Endothelial cell of umbilical vein (primary cell): ENCODE measurements around the gene TSPAN18. TPM values are rescaled to one million over a fixed set of nuclear protein-coding genes. Genes with fewer than 3 reads are reported as not detected.

ENCODE experiments used
- BruUV-seq: library from RNA; stranded (reverse); fragments of 400-500 nt; replicated peaks from 2 replicates; lab custom pipeline; 2021; lab: Mats Ljungman, UMichigan
- CTCF ChIA-PET: fragments of 300-600, 350-600 bp; sonication (Branson Sonifier 250); formaldehyde crosslinking; loops from one replicate; lab custom pipeline; 2021; ENCODE audit warnings: antibody characterized with exemption, inconsistent platforms; lab: Charles Lee
- POLR2A ChIA-PET: fragments of 300-600, 350-600 bp; sonication (Branson Sonifier 250); formaldehyde crosslinking; loops from one replicate; lab custom pipeline; 2021; ENCODE audit warnings: antibody characterized with exemption, inconsistent platforms; lab: Charles Lee
- DNase-seq: peaks from one replicate; pipeline ENCODE4 v3.0.0-alpha.2; 2011; ENCODE audit warnings: low read depth, low spot score
- FAIRE-seq: peaks from 2 replicates; lab custom pipeline; 2011; peaks lifted over from hg19 to GRCh38; lab: Jason Lieb, UNC
- H2AFZ ChIP-seq: 2 replicates; pipeline ENCODE4 v1.6.0; 2012; ENCODE audit warnings: low read depth, low read length, control low read depth, inconsistent platforms
- H3K27ac ChIP-seq: 2 replicates; pipeline ENCODE4 v1.5.1; 2011; ENCODE audit warnings: low read depth, mild to moderate bottlenecking, control low read depth, low read length, moderate library complexity; ENCODE audit not compliant: insufficient read depth
- H3K27me3 ChIP-seq, 2 experiments: 2 replicates each; pipeline versions ENCODE4 v1.6.0 to v1.6.1; 2011; ENCODE audit warnings: low read length in 2 of 2, mixed read lengths in 1 of 2; ENCODE audit not compliant: control insufficient read depth in 2 of 2, insufficient read depth in 2 of 2
- H3K36me3 ChIP-seq, 2 experiments: 2 replicates in 1 of 2; 3 replicates in 1 of 2; pipeline ENCODE4 v1.5.1; 2011; ENCODE audit warnings: low read length in 2 of 2, mild to moderate bottlenecking in 1 of 2, moderate library complexity in 1 of 2; ENCODE audit not compliant: control insufficient read depth in 2 of 2, insufficient read depth in 2 of 2; ENCODE audit errors: extremely low read depth in 1 of 2
- H3K4me1 ChIP-seq: 3 replicates; pipeline ENCODE4 v1.5.1; 2011; ENCODE audit warnings: mild to moderate bottlenecking, low read length; ENCODE audit not compliant: control insufficient read depth, insufficient read depth; ENCODE audit errors: extremely low read depth
- H3K4me2 ChIP-seq: 2 replicates; pipeline ENCODE4 v1.6.1; 2011; ENCODE audit warnings: low read length, control low read depth, mixed read lengths; ENCODE audit not compliant: insufficient read depth
- H3K4me3 ChIP-seq, 3 experiments: fragments of 200-600 bp in 1 of 3; sonication (generic), shearing (Covaris generic) in 1 of 3; replicated peaks in 1 of 3; 2 replicates each; pipeline ENCODE4 v1.5.1; 2011 to 2016; ENCODE audit warnings: control low read depth in 3 of 3, low read length in 3 of 3, mild to moderate bottlenecking in 2 of 3, inconsistent platforms in 1 of 3, low read depth in 1 of 3, moderate library complexity in 1 of 3; ENCODE audit not compliant: insufficient read depth in 1 of 3
- H3K79me2 ChIP-seq: 2 replicates; pipeline ENCODE4 v1.6.0; 2012; ENCODE audit warnings: low read length, inconsistent platforms; ENCODE audit not compliant: control insufficient read depth, insufficient read depth
- H3K9ac ChIP-seq: replicated peaks from 2 replicates; pipeline ENCODE3; 2011; ENCODE audit warnings: low read length, control low read depth; ENCODE audit not compliant: insufficient read depth; ENCODE audit errors: extremely low read depth
- H3K9me1 ChIP-seq: replicated peaks from 3 replicates; pipeline ENCODE4 v1.6.0; 2011; ENCODE audit warnings: mild to moderate bottlenecking, low read length; ENCODE audit not compliant: control insufficient read depth, insufficient read depth; ENCODE audit errors: extremely low read depth
- H3K9me3 ChIP-seq: replicated peaks from 2 replicates; pipeline ENCODE4 v1.5.1; 2012; ENCODE audit warnings: low read length, inconsistent platforms; ENCODE audit not compliant: control insufficient read depth, insufficient read depth
- H4K20me1 ChIP-seq: replicated peaks from 2 replicates; pipeline ENCODE3; 2011; ENCODE audit warnings: mild to moderate bottlenecking, low read length; ENCODE audit not compliant: control insufficient read depth, insufficient read depth; ENCODE audit errors: extremely low read depth
- CTCF ChIP-seq, 2 donors: IDR thresholded peaks; 1 replicate in 1 of 2; 2 replicates in 1 of 2; pipeline ENCODE4 v1.5.1; 2011; ENCODE audit warnings: low read length in 2 of 2, mild to moderate bottlenecking in 2 of 2, moderate library complexity in 2 of 2, control low read depth in 1 of 2, inconsistent platforms in 1 of 2, low read depth in 1 of 2; ENCODE audit not compliant: insufficient read depth in 1 of 2; ENCODE audit errors: extremely low read depth in 1 of 2
- EZH2 ChIP-seq: IDR thresholded peaks from 2 replicates; pipeline ENCODE4 v1.6.1; 2012; ENCODE audit warnings: borderline replicate concordance, low read depth, mild to moderate bottlenecking, moderate library complexity, low read length, inconsistent platforms; ENCODE audit not compliant: severe bottlenecking
- FOS ChIP-seq: IDR thresholded peaks from 2 replicates; pipeline ENCODE4 v1.6.1; 2011; ENCODE audit warnings: mild to moderate bottlenecking, low read length, moderate library complexity, borderline replicate concordance; ENCODE audit not compliant: insufficient read depth
- GATA2 ChIP-seq: IDR thresholded peaks from 2 replicates; pipeline ENCODE4 v1.7.0; 2011; ENCODE audit warnings: low read depth, mild to moderate bottlenecking, moderate library complexity, mixed read lengths, low read length; ENCODE audit not compliant: insufficient read length, insufficient read depth
- JUN ChIP-seq: IDR thresholded peaks from 2 replicates; pipeline ENCODE4 v1.6.1; 2011; ENCODE audit warnings: borderline replicate concordance, low read depth; ENCODE audit not compliant: insufficient read length, insufficient read depth
- MYC ChIP-seq: IDR thresholded peaks from one replicate; pipeline ENCODE4 v1.6.1; 2011; ENCODE audit warnings: mild to moderate bottlenecking, low read depth, low read length
- POLR2A ChIP-seq: IDR thresholded peaks from 2 replicates; pipeline ENCODE4 v1.6.1; 2012; ENCODE audit warnings: low read depth, mild to moderate bottlenecking, control low read depth, low read length
- POLR2AphosphoS5 ChIP-seq: IDR thresholded peaks from 2 replicates; pipeline ENCODE4 v1.6.1; 2012; ENCODE audit warnings: low read depth, mild to moderate bottlenecking, control low read depth, low read length, moderate library complexity; ENCODE audit not compliant: insufficient read depth
- dilution Hi-C: fragments of 300-500 bp; cut with MboI; formaldehyde crosslinking; loops from one replicate; pipeline ENCODE4 v1.15.0; 2019; ENCODE audit warnings: low sequenced_read_pairs; ENCODE audit not compliant: extremely low pct_ligation_motif_present
- intact Hi-C: fragments of 100-400 bp; cut with micrococcal nuclease; formaldehyde crosslinking; loops from one replicate; pipeline ENCODE4 v1.10.0; 2022
- polyA plus RNA-seq, 4 experiments: library from polyadenylated mRNA; depleted of rRNA in 3 of 4; stranded (reverse) in 3 of 4; unstranded in 1 of 4; fragments of >200 nt; gene quantifications; 2 replicates each; pipeline versions ENCODE4 v1.2.1 to v1.2.3, GENCODE V29; 2011 to 2012; ENCODE audit warnings: missing spikeins in 1 of 4
- total RNA-seq: library from RNA; stranded (reverse); gene quantifications from 2 replicates; pipeline ENCODE4 v1.2.3, GENCODE V29; 2021
- TF ChIP-seq, protein P1 (sequence below): IDR thresholded peaks from 2 replicates; pipeline ENCODE4 v1.6.1; 2011; ENCODE audit not compliant: insufficient read depth, insufficient read length

Gene TSPAN18
- total and polyA plus RNA-seq, 2 donors (not counting 3 experiments of a cell fraction or from before 2014, with no cell fraction given) = 32.2 to 118 TPM

- Histone ChIP-seq H3K4me3 (no peak overlapping the region), H3K27me3 (no peaks in the 10 kb centered on the region), H3K36me3 (no peaks in the 10 kb centered on the region), H2AFZ (no peak overlapping the region), H3K4me2 (no peak overlapping the region), H4K20me1 (no peaks in the 10 kb centered on the region), H3K79me2 (no peaks in the 10 kb centered on the region), H3K4me1 (peaks cover 12% of the 10 kb centered on the region), H3K9me1 (no peaks in the 10 kb centered on the region), H3K27ac (no peak overlapping the region), H3K9ac (no peak overlapping the region), H3K9me3 (no peaks in the 10 kb centered on the region)
- intact Hi-C loops (no loop called here), dilution Hi-C loops (no loop called here)
- TF ChIP-seq POLR2A (no peak), EZH2 (no peak), CTCF (IDR thresholded peaks at IDR 0.05; ENCODE audit: extremely low read depth in 1 of 2, insufficient read depth in 1 of 2, low read depth in 1 of 2, low read length in 2 of 2) (no peak), GATA2 (no peak), MYC (no peak), FOS (no peak), JUN (no peak), POLR2AphosphoS5 (no peak)
- TF ChIP-seq, protein P1, sequence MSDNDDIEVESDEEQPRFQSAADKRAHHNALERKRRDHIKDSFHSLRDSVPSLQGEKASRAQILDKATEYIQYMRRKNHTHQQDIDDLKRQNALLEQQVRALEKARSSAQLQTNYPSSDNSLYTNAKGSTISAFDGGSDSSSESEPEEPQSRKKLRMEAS = no peak
- POLR2A ChIA-PET = no interaction called here
- DNase-seq = no peak
- CTCF ChIA-PET = no interaction called here
- no peak for FAIRE-seq
- BruUV-seq = no TSS peak
Observed at GRCh38 chr11:44857490-44858090, 130.8 kb downstream of the TSPAN18 start.
